ENCODE data around the gene IRGQ. TPM values are rescaled to one million over a fixed set of nuclear protein-coding genes. Genes with fewer than 3 reads are reported as not detected.
"Not testable (repeated sequence)": the region's sequence is repeated elsewhere in the genome, so short reads cannot be mapped to it uniquely, and the experiment has no call there.

The IRGQ gene
- polyA plus RNA-seq, 1 donor from 2014 or later: 156 TPM

GRCh38 chr19:43605875-43606568 lies 10.1 kb upstream of the IRGQ start:
- Histone ChIP-seq H3K9ac (ENCODE audit: low read length) (no peak overlapping the region), H3K4me3 (ENCODE audit: low read length) (no peak overlapping the region), H3K4me2 (ENCODE audit: low read length) (no peak overlapping the region), H3K9me2 (ENCODE audit: insufficient read depth, low read length) (no peaks in the 10 kb centered on the region), H3K36me3 (ENCODE audit: insufficient read depth, low read length) (no peaks in the 10 kb centered on the region), H3K79me2 (replicated peaks; ENCODE audit: insufficient read depth, low read length) (no peaks in the 10 kb centered on the region), H3F3A (ENCODE audit: insufficient read depth, low read length, poor library complexity, severe bottlenecking) (no peaks in the 10 kb centered on the region), H4K20me1 (ENCODE audit: insufficient read depth) (no peaks in the 10 kb centered on the region), H3K9me3 (ENCODE audit: low read length) (no peaks in the 10 kb centered on the region), H3K27ac (ENCODE audit: low read length) (no peak overlapping the region), H3K27me3 (ENCODE audit: insufficient read depth, low read depth, low read length) (no peaks in the 10 kb centered on the region), H2AFZ (ENCODE audit: low read depth, low read length) (no peak overlapping the region)
- TF ChIP-seq MXI1 (conservative IDR thresholded peaks at IDR 0.05; ENCODE audit: poor library complexity, severe bottlenecking) (no peak), EP300 (conservative IDR thresholded peaks at IDR 0.05; ENCODE audit: poor library complexity, severe bottlenecking) (no peak), RAD21 (conservative IDR thresholded peaks at IDR 0.05) (no peak), EZH2 (IDR thresholded peaks at IDR 0.05; ENCODE audit: borderline replicate concordance, insufficient read depth, low read length, poor library complexity, severe bottlenecking) (no peak), SMC3 (conservative IDR thresholded peaks at IDR 0.05; ENCODE audit: poor library complexity) (no peak), POLR2AphosphoS5 (IDR thresholded peaks at IDR 0.05) (no peak), TAF1 (IDR thresholded peaks at IDR 0.05; ENCODE audit: low read depth) (no peak)
- TF ChIP-seq, protein P1, sequence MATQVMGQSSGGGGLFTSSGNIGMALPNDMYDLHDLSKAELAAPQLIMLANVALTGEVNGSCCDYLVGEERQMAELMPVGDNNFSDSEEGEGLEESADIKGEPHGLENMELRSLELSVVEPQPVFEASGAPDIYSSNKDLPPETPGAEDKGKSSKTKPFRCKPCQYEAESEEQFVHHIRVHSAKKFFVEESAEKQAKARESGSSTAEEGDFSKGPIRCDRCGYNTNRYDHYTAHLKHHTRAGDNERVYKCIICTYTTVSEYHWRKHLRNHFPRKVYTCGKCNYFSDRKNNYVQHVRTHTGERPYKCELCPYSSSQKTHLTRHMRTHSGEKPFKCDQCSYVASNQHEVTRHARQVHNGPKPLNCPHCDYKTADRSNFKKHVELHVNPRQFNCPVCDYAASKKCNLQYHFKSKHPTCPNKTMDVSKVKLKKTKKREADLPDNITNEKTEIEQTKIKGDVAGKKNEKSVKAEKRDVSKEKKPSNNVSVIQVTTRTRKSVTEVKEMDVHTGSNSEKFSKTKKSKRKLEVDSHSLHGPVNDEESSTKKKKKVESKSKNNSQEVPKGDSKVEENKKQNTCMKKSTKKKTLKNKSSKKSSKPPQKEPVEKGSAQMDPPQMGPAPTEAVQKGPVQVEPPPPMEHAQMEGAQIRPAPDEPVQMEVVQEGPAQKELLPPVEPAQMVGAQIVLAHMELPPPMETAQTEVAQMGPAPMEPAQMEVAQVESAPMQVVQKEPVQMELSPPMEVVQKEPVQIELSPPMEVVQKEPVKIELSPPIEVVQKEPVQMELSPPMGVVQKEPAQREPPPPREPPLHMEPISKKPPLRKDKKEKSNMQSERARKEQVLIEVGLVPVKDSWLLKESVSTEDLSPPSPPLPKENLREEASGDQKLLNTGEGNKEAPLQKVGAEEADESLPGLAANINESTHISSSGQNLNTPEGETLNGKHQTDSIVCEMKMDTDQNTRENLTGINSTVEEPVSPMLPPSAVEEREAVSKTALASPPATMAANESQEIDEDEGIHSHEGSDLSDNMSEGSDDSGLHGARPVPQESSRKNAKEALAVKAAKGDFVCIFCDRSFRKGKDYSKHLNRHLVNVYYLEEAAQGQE (IDR thresholded peaks at IDR 0.05; ENCODE audit: borderline replicate concordance): no peak
- TF ChIP-seq, protein P2, sequence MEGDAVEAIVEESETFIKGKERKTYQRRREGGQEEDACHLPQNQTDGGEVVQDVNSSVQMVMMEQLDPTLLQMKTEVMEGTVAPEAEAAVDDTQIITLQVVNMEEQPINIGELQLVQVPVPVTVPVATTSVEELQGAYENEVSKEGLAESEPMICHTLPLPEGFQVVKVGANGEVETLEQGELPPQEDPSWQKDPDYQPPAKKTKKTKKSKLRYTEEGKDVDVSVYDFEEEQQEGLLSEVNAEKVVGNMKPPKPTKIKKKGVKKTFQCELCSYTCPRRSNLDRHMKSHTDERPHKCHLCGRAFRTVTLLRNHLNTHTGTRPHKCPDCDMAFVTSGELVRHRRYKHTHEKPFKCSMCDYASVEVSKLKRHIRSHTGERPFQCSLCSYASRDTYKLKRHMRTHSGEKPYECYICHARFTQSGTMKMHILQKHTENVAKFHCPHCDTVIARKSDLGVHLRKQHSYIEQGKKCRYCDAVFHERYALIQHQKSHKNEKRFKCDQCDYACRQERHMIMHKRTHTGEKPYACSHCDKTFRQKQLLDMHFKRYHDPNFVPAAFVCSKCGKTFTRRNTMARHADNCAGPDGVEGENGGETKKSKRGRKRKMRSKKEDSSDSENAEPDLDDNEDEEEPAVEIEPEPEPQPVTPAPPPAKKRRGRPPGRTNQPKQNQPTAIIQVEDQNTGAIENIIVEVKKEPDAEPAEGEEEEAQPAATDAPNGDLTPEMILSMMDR (IDR thresholded peaks at IDR 0.05; ENCODE audit: poor library complexity, severe bottlenecking): no peak

GRCh38 chr19:43600326-43600725 lies 4.4 kb upstream of the IRGQ start:
- not testable (repeated sequence) for H3K27me3 ChIP-seq (ENCODE audit: insufficient read depth, low read depth, low read length); H2AFZ ChIP-seq (ENCODE audit: low read depth, low read length); H3K9me3 ChIP-seq (ENCODE audit: low read length); H3F3A ChIP-seq (ENCODE audit: insufficient read depth, low read length, poor library complexity, severe bottlenecking); H3K9ac ChIP-seq (ENCODE audit: low read length); H4K20me1 ChIP-seq (ENCODE audit: insufficient read depth); H3K9me2 ChIP-seq (ENCODE audit: insufficient read depth, low read length); H3K36me3 ChIP-seq (ENCODE audit: insufficient read depth, low read length); H3K4me3 ChIP-seq (ENCODE audit: low read length); H3K4me2 ChIP-seq (ENCODE audit: low read length); H3K27ac ChIP-seq (ENCODE audit: low read length)
- peaks cover 19% of the 10 kb centered on the region for H3K79me2 ChIP-seq (replicated peaks; ENCODE audit: insufficient read depth, low read length)
